ENCODE results near the gene ATP11A. TPM values are rescaled to one million over a fixed set of nuclear protein-coding genes. Genes with fewer than 3 reads are reported as not detected.
"Not testable (repeated sequence)": the region's sequence is repeated elsewhere in the genome, so short reads cannot be mapped to it uniquely, and the experiment has no call there.

Gene ATP11A
- total and polyA plus RNA-seq, 2 experiments from 2014 or later: 12.3 to 52.6 TPM

GRCh38 chr13:112675366-112675756 is 14.5 kb upstream of the ATP11A start:
- H3K27me3 ChIP-seq (ENCODE audit: insufficient read depth): no peaks in the 10 kb centered on the region
- no peak overlapping the region for H3K27ac ChIP-seq (ENCODE audit: low read depth)
- DNase-seq (ENCODE audit: low spot score) (no peak), ATAC-seq (no peak)
- no peaks in the 10 kb centered on the region for H4K20me1 ChIP-seq (replicated peaks; ENCODE audit: insufficient read depth)
- H3K4me1 Mint-ChIP-seq: peaks cover 25% of the 10 kb centered on the region
- H3F3A ChIP-seq (replicated peaks; ENCODE audit: low read depth): no peaks in the 10 kb centered on the region
- H3K36me3 ChIP-seq (ENCODE audit: insufficient read depth): no peaks in the 10 kb centered on the region
- H3K27me3 Mint-ChIP-seq (ENCODE audit: insufficient read depth, low read depth, poor library complexity): peaks cover 10% of the 10 kb centered on the region
- 0 out of 3 replicates have a peak, but pooled peaks cover 6% of the 10 kb centered on the region for H3K36me3 Mint-ChIP-seq (ENCODE audit: low read depth)
- TF ChIP-seq, protein P1, sequence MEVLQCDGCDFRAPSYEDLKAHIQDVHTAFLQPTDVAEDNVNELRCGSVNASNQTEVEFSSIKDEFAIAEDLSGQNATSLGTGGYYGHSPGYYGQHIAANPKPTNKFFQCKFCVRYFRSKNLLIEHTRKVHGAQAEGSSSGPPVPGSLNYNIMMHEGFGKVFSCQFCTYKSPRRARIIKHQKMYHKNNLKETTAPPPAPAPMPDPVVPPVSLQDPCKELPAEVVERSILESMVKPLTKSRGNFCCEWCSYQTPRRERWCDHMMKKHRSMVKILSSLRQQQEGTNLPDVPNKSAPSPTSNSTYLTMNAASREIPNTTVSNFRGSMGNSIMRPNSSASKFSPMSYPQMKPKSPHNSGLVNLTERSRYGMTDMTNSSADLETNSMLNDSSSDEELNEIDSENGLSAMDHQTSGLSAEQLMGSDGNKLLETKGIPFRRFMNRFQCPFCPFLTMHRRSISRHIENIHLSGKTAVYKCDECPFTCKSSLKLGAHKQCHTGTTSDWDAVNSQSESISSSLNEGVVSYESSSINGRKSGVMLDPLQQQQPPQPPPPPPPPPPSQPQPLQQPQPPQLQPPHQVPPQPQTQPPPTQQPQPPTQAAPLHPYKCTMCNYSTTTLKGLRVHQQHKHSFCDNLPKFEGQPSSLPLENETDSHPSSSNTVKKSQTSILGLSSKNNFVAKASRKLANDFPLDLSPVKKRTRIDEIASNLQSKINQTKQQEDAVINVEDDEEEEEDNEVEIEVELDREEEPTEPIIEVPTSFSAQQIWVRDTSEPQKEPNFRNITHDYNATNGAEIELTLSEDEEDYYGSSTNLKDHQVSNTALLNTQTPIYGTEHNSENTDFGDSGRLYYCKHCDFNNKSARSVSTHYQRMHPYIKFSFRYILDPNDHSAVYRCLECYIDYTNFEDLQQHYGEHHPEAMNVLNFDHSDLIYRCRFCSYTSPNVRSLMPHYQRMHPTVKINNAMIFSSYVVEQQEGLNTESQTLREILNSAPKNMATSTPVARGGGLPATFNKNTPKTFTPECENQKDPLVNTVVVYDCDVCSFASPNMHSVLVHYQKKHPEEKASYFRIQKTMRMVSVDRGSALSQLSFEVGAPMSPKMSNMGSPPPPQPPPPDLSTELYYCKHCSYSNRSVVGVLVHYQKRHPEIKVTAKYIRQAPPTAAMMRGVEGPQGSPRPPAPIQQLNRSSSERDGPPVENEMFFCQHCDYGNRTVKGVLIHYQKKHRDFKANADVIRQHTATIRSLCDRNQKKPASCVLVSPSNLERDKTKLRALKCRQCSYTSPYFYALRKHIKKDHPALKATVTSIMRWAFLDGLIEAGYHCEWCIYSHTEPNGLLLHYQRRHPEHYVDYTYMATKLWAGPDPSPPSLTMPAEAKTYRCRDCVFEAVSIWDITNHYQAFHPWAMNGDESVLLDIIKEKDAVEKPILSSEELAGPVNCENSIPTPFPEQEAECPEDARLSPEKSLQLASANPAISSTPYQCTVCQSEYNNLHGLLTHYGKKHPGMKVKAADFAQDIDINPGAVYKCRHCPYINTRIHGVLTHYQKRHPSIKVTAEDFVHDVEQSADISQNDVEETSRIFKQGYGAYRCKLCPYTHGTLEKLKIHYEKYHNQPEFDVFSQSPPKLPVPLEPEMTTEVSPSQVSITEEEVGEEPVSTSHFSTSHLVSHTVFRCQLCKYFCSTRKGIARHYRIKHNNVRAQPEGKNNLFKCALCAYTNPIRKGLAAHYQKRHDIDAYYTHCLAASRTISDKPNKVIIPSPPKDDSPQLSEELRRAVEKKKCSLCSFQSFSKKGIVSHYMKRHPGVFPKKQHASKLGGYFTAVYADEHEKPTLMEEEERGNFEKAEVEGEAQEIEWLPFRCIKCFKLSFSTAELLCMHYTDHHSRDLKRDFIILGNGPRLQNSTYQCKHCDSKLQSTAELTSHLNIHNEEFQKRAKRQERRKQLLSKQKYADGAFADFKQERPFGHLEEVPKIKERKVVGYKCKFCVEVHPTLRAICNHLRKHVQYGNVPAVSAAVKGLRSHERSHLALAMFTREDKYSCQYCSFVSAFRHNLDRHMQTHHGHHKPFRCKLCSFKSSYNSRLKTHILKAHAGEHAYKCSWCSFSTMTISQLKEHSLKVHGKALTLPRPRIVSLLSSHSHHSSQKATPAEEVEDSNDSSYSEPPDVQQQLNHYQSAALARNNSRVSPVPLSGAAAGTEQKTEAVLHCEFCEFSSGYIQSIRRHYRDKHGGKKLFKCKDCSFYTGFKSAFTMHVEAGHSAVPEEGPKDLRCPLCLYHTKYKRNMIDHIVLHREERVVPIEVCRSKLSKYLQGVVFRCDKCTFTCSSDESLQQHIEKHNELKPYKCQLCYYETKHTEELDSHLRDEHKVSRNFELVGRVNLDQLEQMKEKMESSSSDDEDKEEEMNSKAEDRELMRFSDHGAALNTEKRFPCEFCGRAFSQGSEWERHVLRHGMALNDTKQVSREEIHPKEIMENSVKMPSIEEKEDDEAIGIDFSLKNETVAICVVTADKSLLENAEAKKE (CRISPR knock-in tag; IDR thresholded peaks at IDR 0.05): no peak
- TF ChIP-seq, protein P2, sequence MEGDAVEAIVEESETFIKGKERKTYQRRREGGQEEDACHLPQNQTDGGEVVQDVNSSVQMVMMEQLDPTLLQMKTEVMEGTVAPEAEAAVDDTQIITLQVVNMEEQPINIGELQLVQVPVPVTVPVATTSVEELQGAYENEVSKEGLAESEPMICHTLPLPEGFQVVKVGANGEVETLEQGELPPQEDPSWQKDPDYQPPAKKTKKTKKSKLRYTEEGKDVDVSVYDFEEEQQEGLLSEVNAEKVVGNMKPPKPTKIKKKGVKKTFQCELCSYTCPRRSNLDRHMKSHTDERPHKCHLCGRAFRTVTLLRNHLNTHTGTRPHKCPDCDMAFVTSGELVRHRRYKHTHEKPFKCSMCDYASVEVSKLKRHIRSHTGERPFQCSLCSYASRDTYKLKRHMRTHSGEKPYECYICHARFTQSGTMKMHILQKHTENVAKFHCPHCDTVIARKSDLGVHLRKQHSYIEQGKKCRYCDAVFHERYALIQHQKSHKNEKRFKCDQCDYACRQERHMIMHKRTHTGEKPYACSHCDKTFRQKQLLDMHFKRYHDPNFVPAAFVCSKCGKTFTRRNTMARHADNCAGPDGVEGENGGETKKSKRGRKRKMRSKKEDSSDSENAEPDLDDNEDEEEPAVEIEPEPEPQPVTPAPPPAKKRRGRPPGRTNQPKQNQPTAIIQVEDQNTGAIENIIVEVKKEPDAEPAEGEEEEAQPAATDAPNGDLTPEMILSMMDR (conservative IDR thresholded peaks at IDR 0.05; ENCODE audit: low read depth in 2 of 2): no peak
- TF ChIP-seq REST (IDR thresholded peaks at IDR 0.05; ENCODE audit: unreplicated experiment) (no peak), POLR2AphosphoS5 (IDR thresholded peaks at IDR 0.05; ENCODE audit: low read depth) (no peak), ZNF331 (CRISPR knock-in tag; IDR thresholded peaks at IDR 0.05; ENCODE audit: low read depth) (no peak), STAT1 (IDR thresholded peaks at IDR 0.05; ENCODE audit: unreplicated experiment) (no peak), JUNB (IDR thresholded peaks at IDR 0.05; ENCODE audit: unreplicated experiment) (no peak), EZH2 (IDR thresholded peaks at IDR 0.05; ENCODE audit: low read depth, unreplicated experiment) (no peak), NANOG (IDR thresholded peaks at IDR 0.05; ENCODE audit: borderline replicate concordance) (no peak), ZNF114 (CRISPR knock-in tag; IDR thresholded peaks at IDR 0.05) (no peak), CREB1 (CRISPR knock-in tag; IDR thresholded peaks at IDR 0.05; ENCODE audit: low read depth) (no peak)
- no peak overlapping the region for H3K27ac Mint-ChIP-seq
- H3K4me3 Mint-ChIP-seq: no peak overlapping the region
- H3K4me2 ChIP-seq: no peak overlapping the region
- H3K79me2 ChIP-seq (replicated peaks; ENCODE audit: insufficient read depth): no peaks in the 10 kb centered on the region
- no peak overlapping the region for H2AFZ ChIP-seq
- no peaks in the 10 kb centered on the region for H3K9me2 ChIP-seq (ENCODE audit: insufficient read depth)
- H3K4me1 ChIP-seq (ENCODE audit: insufficient read depth): peaks cover 11% of the 10 kb centered on the region
- peaks cover 13% of the 10 kb centered on the region; the same call in 2 of the 3 replicates for H3K9me3 Mint-ChIP-seq
- no peak overlapping the region for H3K4me3 ChIP-seq

GRCh38 chr13:112677421-112677962 is 12.3 kb upstream of the ATP11A start:
- not testable (repeated sequence) for ATAC-seq; H3F3A ChIP-seq (replicated peaks; ENCODE audit: low read depth); H3K27ac ChIP-seq (ENCODE audit: low read depth); H3K4me3 ChIP-seq; H3K4me2 ChIP-seq; H3K36me3 Mint-ChIP-seq (ENCODE audit: low read depth); H3K36me3 ChIP-seq (ENCODE audit: insufficient read depth); H3K27me3 ChIP-seq (ENCODE audit: insufficient read depth); H3K4me3 Mint-ChIP-seq; H3K27ac Mint-ChIP-seq; DNase-seq (ENCODE audit: low spot score); H3K79me2 ChIP-seq (replicated peaks; ENCODE audit: insufficient read depth); H4K20me1 ChIP-seq (replicated peaks; ENCODE audit: insufficient read depth); H3K9me2 ChIP-seq (ENCODE audit: insufficient read depth); H2AFZ ChIP-seq
- Mint-ChIP-seq H3K9me3 (peaks cover 13% of the 10 kb centered on the region; the same call in 2 of the 3 replicates), H3K4me1 (peaks cover 19% of the 10 kb centered on the region), H3K27me3 (ENCODE audit: insufficient read depth, low read depth, poor library complexity) (peaks cover 11% of the 10 kb centered on the region)
- H3K4me1 ChIP-seq (ENCODE audit: insufficient read depth): peaks cover 11% of the 10 kb centered on the region

All from GM23338 (cell line).